ENCODE measurements around the gene MAOB. TPM values are rescaled to one million over a fixed set of nuclear protein-coding genes. Genes with fewer than 3 reads are reported as not detected.

Gene MAOB
- total and polyA plus RNA-seq, 8 donors, result 3.1 to 15.1 (median 6.0) TPM

DNA sequence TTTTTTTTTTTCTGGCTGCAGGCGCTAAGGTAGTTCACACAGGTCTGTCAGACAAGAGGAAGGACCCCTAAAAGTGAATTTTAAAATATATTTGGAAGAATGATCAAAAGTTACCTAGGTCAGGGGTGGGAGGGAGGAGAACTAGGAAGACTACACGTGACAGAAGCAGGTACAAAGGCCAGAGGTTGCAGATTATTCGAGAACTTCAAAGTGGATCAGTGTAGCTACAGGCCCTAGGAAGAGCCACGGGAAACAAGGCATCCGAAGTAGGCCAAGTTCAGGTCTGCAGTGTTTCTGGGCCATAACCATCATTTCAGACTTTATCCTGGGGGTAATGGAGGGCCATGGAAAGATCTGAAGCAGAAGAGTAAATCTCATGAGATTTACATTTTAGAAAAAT is 16.5 kb downstream of the MAOB start:
- TF ChIP-seq, protein P1, sequence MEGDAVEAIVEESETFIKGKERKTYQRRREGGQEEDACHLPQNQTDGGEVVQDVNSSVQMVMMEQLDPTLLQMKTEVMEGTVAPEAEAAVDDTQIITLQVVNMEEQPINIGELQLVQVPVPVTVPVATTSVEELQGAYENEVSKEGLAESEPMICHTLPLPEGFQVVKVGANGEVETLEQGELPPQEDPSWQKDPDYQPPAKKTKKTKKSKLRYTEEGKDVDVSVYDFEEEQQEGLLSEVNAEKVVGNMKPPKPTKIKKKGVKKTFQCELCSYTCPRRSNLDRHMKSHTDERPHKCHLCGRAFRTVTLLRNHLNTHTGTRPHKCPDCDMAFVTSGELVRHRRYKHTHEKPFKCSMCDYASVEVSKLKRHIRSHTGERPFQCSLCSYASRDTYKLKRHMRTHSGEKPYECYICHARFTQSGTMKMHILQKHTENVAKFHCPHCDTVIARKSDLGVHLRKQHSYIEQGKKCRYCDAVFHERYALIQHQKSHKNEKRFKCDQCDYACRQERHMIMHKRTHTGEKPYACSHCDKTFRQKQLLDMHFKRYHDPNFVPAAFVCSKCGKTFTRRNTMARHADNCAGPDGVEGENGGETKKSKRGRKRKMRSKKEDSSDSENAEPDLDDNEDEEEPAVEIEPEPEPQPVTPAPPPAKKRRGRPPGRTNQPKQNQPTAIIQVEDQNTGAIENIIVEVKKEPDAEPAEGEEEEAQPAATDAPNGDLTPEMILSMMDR (IDR thresholded peaks at IDR 0.05), result no peak
- no peaks in the 10 kb centered on the region for H3K4me1 ChIP-seq
- no peak overlapping the region for H3K27ac ChIP-seq
- no peaks in the 10 kb centered on the region for H3K9me3 ChIP-seq
- 76 to 84% methylated on average over 5 of the region's 5 CpGs for WGBS, 2 donors
- H3K4me3 ChIP-seq, result no peak overlapping the region
- peaks cover 0 to 39% (median 3%) of the 10 kb centered on the region in 4 donors for H3K27me3 ChIP-seq
- no peak for FAIRE-seq
- no peak for ATAC-seq
- no peaks in the 10 kb centered on the region for H3K36me3 ChIP-seq
- no peak for DNase-seq
- intact Hi-C loops (cut with DNase I), result no loop called here

- no peak for ATAC-seq
- TF ChIP-seq, protein P1 (IDR thresholded peaks at IDR 0.05), result no peak
- Histone ChIP-seq H3K27ac (peak overlapping the region in 2 of 4 donors; percentile 34 to 39), H3K27me3 (peaks cover 0 to 28% (median 3%) of the 10 kb centered on the region in 4 donors), H3K9me3 (no peaks in the 10 kb centered on the region), H3K4me1 (no peaks in the 10 kb centered on the region), H3K36me3 (no peaks in the 10 kb centered on the region), H3K4me3 (no peak overlapping the region)
- 85 to 100% methylated on average over 1 of the region's 1 CpG for WGBS, 2 donors
- FAIRE-seq, result no peak
- DNase-seq, result no peak
- intact Hi-C loops (cut with DNase I), result no loop called here
These were observed 19.8 kb downstream of the MAOB start for GRCh38 chrX:43862434-43862833.

DNA sequence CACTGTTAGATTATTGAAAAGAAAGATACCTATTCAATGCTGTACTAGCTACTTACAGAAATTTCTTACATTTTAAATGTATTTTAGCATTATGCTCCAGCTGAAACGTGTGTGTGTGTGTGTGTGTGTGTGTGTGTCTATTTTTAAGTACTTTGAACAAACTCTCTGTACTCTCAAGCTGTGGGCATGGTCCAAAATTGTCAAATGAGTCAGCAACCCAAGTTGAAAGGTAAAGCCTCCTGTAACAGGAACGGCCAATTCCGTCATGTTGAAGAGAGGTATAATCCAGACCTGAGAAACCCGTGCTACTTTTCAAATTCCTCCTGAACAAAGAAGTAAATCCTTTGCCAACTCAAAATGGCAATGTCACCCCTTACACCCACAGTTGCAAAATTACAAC is 20.5 kb downstream of the MAOB start:
- Histone ChIP-seq H3K9me3 (no peaks in the 10 kb centered on the region), H3K4me3 (no peak overlapping the region), H3K27ac (peak overlapping the region in 2 of 4 donors; percentile 34 to 39), H3K27me3 (peaks cover 0 to 28% (median 3%) of the 10 kb centered on the region in 4 donors), H3K4me1 (no peaks in the 10 kb centered on the region), H3K36me3 (no peaks in the 10 kb centered on the region)
- no peak for FAIRE-seq
- WGBS, 2 donors, result 52 to 54% methylated on average over 4 of the region's 4 CpGs
- TF ChIP-seq, protein P1 (IDR thresholded peaks at IDR 0.05), result no peak
- intact Hi-C loops (cut with DNase I), result no loop called here
- no peak for DNase-seq
- ATAC-seq, result peak; percentile 39 to 58 (median 47)

DNA sequence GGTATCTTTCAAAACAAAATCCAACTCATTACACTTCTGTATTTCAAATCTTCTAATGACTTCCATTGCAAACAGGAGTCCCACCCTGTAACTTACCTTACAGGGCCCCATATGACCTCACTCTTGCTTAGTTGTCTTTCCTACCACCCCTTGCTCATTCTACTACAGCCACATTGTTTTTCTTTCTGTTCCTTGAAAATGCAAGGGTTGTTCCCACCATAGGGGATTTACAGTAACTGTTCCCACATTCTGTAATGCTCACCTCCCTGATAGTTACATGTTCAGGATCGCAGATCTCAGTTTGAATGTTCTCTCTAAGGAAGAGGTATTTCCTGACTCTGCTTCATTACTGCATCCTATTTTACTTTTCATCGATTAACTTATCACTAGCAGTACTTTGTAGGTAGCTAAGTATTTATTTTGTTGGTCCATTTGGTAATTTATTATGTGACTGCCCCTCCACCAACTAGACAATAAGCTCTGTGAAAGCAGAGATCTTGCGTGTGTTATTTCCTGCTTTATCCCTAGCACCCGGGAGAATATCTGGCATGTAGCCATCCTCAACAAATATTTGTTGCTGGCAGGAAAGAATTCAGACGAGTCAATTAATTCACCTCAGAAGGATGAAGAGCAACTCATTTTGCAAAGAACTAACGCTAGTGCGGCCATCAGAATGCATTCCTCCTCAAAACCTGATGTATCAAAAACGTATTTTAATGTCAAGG is 21.4 kb downstream of the MAOB start:
- Histone ChIP-seq H3K4me3 (no peak overlapping the region), H3K36me3 (no peaks in the 10 kb centered on the region), H3K4me1 (no peaks in the 10 kb centered on the region), H3K9me3 (no peaks in the 10 kb centered on the region), H3K27me3 (peaks cover 0 to 28% (median 3%) of the 10 kb centered on the region in 4 donors), H3K27ac (peak overlapping the region in 1 of 4 donors; percentile 43)
- intact Hi-C loops (cut with DNase I), result no loop called here
- TF ChIP-seq, protein P1 (IDR thresholded peaks at IDR 0.05), result no peak
- ATAC-seq, result peak; percentile 77 to 93 (median 88)
- FAIRE-seq, result no peak
- peak in 2 of 6 donors; percentile 39 to 41 for DNase-seq
- WGBS, 2 donors, result 20 to 22% methylated on average over 8 of the region's 8 CpGs

- DNase-seq (no peak), ATAC-seq (no peak), FAIRE-seq (no peak)
- WGBS, 2 donors, result 80 to 85% methylated on average over 5 to 6 of the region's 6 CpGs
- no peaks in the 10 kb centered on the region for H3K4me1 ChIP-seq
- intact Hi-C loops (cut with DNase I), result no loop called here
- H3K4me3 ChIP-seq, result no peak overlapping the region
- no peaks in the 10 kb centered on the region for H3K9me3 ChIP-seq
- H3K27ac ChIP-seq, result no peak overlapping the region
- no peaks in the 10 kb centered on the region for H3K36me3 ChIP-seq
- TF ChIP-seq, protein P1 (IDR thresholded peaks at IDR 0.05), result no peak
- H3K27me3 ChIP-seq, result peaks cover 0 to 6% (median 0%) of the 10 kb centered on the region in 4 donors
These were observed 28.9 kb downstream of the MAOB start for GRCh38 chrX:43853225-43853828.
